ENCODE data around the gene ECT2.
"Not testable (repeated sequence)": the region's sequence is repeated elsewhere in the genome, so short reads cannot be mapped to it uniquely, and the experiment has no call there.

ECT2 gene

DNA sequence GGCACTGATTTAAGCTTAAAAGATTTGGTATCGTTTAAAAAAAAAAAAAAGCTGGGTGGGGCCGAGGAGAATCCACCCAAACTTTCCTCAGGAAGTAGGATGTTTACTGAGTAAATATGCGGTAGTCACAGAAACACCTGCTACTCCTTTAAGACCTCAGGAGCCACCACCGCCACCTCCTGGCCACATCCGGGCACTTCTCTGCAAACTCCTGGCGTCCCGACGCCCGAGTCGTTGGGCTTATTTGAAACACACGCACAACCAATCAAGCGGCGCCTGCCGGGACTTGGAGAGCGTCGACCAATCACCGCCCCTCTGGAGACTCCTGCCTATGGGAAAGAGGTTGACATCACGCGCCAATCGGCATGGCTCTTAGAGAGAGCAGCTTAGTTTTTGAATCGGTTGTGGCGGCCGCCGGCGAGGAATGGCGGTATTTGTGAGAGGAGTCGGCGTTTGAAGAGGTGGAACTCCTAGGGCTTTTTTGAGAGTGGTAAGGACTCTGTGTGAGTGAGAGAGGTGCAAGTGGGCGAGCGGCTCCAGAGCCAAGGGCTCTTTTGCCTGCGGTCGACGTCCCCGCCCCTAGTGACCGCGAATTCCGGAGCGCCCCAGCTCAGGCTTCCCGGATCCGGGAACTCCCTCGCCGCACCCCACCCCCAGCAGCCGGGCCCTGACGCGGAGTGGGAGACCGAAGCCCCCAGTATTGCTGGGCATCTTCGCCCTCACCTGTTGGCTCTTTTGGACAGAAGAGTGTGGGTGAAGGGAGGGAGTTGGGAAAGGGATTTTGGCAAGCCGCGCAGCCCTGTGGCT lies at the start of gene ECT2:
TSS of gene ECT2 (plus strand) at position 359 of the 807 bp plus-strand sequence. CDS start 3,805 bp downstream, outside the sequence.
- DNase-seq: peak; percentile 98 to 99

- DNase-seq: no peak
These were observed 49.5 kb upstream of the ECT2 start for GRCh38 chr3:172700936-172701455.

DNA sequence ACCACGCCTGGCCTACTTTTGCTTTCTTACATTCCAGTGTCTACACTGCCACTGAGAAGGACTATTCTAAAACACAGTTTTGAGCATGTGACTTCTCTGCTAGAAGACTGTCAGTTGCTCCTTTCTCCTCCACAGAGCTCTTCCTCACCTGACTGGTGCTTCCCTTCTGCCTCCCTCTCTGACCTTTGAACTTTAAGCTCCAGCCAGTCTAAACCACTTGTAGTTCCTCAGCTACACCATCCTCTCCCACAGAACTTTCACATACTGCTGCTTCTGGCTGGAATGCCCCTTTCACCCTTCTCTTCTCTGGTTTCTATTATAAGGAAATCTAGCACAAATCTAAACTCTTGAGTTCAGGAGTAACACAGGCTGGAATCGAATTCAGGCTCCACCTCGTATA lies 48.8 kb upstream of the ECT2 start:
- no peak for DNase-seq

GRCh38 chr3:172702256-172702655 lies 48.3 kb upstream of the ECT2 start:
- DNase-seq: no peak

DNA sequence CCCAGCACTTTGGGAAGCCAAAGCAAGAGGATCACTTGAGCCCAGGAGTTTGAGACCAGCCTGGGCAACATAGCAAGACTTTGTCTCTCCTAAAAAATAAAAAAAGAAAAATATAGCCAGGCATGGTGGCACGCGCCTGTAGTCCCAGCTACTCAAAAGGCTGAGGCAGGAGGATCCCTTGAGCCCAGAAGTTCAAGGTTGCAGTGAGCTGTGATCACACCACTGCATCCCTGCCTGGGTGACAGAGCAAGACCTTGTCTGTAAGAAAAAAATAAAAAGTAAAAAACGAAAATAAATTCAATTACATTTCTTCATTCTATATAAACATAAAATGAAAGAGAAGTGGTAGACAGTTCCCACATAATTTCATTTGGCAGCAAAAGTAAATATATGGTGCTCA lies 47.8 kb upstream of the ECT2 start:
- DNase-seq: not testable (repeated sequence)

DNA sequence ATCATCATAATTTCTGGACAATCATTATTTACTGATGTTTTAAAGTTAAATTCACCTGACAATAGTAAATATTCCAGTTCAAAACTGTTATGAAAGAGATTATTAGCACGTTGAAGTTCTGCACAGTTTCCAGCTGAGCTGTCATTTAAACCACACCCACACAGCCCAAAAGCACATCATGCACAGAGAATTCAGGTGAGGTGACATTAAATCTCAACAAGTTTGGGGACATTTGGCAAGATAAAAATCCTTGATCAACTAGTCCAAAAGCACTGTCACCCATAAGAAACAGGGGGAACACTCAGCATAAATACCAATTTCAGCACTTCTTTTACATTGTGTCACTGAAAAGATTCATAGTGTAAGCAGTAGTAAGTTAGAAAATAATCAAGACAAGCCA lies 46.5 kb upstream of the ECT2 start:
- no peak for DNase-seq

GRCh38 chr3:172705170-172705569 lies 45.4 kb upstream of the ECT2 start:
- no peak for DNase-seq

DNA sequence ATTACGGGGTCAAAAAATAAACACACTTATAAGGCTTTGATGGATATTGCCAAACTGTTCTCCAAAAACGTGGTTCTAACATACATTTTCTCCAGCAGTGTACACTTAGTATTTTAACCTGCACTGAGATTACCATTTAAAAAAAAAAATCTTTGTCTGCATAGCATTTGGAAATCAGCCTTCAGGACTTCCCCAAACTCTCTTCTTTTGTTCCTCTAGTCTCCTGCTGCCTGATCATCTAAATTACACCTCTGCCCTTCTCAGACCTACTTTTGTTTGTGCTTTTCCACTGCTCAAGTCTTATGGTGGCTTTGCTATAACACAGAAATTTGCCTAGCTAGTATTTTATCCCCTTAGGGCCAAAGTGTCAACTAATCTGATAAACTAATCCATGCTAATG lies 43.5 kb upstream of the ECT2 start:
- DNase-seq: no peak

- DNase-seq: no peak
These were observed 42.6 kb upstream of the ECT2 start for GRCh38 chr3:172707967-172708366.

- DNase-seq: no peak
These were observed 41.4 kb upstream of the ECT2 start for GRCh38 chr3:172708921-172709773.

DNA sequence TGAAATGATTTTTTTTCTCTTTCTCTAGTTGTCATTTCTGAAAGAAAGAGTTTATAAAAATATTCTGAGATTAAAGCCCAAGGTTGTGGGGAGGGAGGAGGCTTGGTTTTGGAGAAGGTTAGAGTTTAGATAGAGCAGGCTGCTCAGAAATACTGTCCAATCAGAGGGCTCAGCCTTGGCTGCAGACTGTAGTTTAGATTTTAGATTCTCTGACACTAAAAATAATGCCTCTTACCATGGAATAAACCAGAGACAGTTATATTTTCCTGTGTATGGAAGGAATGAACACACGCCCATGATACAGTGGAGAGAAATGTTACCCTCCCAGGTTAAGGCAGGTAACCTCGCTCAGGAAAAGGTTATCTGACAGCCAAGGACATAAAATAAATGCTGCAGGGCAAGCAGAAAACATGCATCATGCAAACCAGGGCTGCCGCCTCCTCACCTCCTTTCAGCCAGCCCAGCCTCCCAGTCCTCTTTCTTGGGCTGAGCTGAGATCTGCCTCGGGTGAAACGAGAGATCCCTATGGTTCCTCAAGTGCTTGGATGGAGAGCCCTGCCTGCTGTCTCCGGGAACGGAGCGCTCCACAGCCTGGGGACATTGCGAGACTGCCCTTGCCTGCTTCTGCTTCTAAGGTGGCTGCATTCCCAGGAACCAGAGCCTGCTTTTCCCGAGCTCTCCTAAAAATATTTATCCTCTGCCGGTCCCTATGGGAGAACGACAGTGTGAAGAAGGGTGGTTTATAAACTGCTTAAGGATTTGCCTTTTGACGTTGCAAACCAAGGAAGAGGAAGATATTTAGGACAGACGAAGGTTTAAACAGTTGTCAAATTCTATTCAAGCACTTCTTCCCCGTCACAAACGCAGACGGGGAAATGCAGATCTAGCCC lies 40.5 kb upstream of the ECT2 start:
- peak in 1 of 2 donors; percentile 7 for DNase-seq

GRCh38 chr3:172710664-172711453 lies 39.7 kb upstream of the ECT2 start, which contains the start of gene NCEH1:
NCEH1 (minus strand) TSS chr3:172711067; CDS start chr3:172710984, 83 bp downstream.
- peak; percentile 77 to 87 for DNase-seq

- DNase-seq: peak in 1 of 2 donors; percentile 5
These were observed 39.1 kb upstream of the ECT2 start for GRCh38 chr3:172711454-172711795.

- no peak for DNase-seq
These were observed 37.2 kb upstream of the ECT2 start for GRCh38 chr3:172713316-172713715.

- DNase-seq: peak in 1 of 2 donors; percentile 27
These were observed 34.0 kb upstream of the ECT2 start for GRCh38 chr3:172716476-172716875.

DNA sequence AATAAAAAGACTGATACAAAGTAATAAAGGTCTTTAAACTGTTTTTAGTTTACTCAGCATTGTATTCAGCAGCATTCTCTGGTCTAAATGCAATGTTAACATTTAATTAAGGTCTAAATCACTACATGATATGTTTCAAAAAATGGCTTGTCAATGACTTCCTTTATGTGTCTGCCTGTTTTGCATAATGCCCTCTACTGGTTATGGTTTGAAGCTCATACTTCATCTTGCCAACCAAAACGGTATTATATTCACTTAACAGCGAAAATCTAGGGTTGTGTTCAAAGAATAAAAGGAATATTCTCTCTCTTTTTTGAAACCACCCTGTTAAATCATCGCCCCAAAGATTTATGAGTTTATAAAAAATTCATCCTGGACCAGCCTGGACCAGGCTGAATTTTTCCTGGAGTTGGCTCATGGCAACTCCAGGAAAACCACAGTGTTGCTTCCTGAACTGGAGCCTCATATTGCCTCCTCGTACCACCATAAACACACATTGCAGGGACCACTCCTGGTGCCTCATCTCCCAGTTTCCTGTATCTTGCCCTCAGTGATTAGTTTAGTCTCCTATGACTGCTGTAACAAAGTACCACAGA lies 32.9 kb upstream of the ECT2 start:
- peak in 1 of 2 donors; percentile 27 for DNase-seq

- not testable (repeated sequence) for DNase-seq
These were observed 27.9 kb upstream of the ECT2 start for GRCh38 chr3:172722536-172723040.

DNA sequence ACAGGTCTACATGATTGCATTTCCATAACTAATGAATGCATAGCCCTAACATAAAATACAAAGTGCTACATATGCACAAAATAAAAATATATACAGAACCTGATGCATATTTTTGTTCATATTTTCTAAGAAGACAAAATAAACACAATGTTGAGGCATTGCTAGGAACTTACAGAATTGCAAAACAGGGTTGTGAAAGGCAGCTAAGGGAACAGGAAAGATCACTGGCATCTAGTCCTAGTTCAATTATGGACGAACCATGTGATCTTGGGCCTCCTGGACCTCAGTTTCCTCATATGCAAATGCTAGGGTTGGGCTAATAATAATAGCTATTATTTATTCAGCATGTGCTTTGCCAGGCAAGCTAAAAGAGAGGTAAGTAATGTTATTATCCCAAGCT lies 24.1 kb upstream of the ECT2 start:
- no peak for DNase-seq

- DNase-seq: no peak
These were observed 15.5 kb upstream of the ECT2 start for GRCh38 chr3:172735014-172735413.

GRCh38 chr3:172739462-172739861 lies 11.1 kb upstream of the ECT2 start:
- DNase-seq: no peak

DNA sequence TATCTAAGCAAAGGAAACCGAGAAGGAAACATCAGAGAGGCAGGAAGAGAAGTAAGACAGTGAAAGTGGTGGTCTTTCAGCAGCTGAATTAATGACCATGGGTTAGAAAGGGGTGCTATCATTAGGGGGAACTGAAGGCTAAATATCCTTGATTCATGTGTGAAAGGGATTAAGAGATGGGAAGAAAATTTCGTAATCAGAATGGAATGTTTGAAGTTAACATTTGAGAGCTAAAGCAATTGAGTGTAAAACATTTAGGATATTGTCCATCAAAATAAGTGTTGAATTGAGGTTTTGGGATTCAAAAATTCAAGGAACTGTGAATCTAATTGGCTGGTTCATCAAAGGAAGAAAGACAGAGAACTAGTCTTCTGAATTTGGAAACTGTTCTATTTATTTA lies 4.1 kb upstream of the ECT2 start:
- DNase-seq: no peak
